GM21367 (cell line): Measurements from ENCODE around the gene OR52E5.
A peak's percentile ranks its signal among the peaks of the same experiment; 100 is the strongest.

Experiments
- ATAC-seq: cut with Tn5 transposase; IDR thresholded peaks from one replicate; pipeline ENCODE4 v1.9.1; 2021; ENCODE audit not compliant: unreplicated experiment

Gene OR52E5

DNA sequence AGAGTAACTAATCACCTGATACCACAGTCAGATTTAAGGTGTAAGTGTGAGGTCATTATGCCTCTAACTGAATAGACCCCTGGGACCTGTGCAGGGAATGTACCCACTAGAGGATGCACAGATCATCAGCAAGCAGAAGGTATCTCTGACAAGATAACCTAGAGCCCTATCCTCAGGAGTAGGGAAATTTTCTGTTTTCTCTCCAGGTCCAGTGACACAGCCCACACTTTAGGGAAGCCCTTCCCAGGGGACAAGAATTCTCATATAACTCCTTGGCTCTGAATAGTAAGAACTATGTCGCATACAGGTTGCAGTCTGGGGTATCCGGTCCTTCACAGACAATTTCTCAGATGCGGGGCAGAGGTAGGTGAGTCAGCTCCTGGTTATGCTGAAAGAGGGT is at the start of gene OR52E5:
Gene OR52E5 (plus strand): TSS at position 301 of the 400 bp plus-strand sequence. CDS start 7,569 bp downstream, outside the sequence.
- no peak for ATAC-seq

DNA sequence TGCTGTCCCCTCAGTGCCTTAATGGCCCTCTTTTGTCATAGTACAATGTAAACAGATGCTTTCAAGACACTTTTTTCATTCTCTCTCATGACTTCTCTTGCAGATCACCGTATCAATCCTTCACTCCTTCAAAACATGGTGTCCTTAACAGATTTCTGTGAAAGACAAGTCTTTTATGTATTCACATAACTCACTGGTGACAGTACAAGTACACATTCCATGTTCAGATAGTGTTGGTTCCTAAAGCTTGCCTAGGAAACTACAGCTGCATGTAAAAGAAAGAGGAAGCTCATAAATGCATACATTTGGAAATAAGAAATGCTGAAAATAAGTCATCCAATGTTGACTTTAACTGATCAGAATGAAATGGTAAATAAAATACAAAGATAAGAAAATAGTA is 46.3 kb upstream of the OR52E5 start:
- ATAC-seq: no peak

DNA sequence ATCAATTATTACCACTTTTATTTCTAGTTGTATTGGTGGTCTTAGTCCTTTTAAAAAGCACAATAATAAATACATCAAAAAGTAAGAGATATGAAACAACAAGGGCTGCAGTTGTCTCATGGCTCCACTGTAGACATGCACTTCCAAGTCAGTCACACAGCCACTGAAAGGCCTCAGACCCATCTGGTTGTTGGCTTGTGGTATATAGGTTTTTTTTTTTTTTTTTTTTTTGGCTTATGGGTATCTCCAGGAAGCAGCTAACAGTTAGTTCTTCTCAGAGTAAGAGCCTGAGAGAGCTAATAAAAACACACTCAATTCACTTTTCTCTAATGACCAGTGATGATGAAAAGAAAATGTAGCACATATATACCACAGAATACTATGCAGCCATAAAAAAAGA is 45.3 kb upstream of the OR52E5 start:
- ATAC-seq: no peak

- no peak for ATAC-seq
Measured at GRCh38 chr11:5851002-5851401, 42.0 kb upstream of the OR52E5 start.

- no peak for ATAC-seq
Measured at GRCh38 chr11:5857590-5857989, 35.4 kb upstream of the OR52E5 start, which contains the start of gene OR52E8. TSS of gene OR52E8 (minus strand) at chr11:5857690. CDS start at chr11:5857690, 0 bp downstream.

- no peak for ATAC-seq
Measured at GRCh38 chr11:5865826-5866225, 27.2 kb upstream of the OR52E5 start.

DNA sequence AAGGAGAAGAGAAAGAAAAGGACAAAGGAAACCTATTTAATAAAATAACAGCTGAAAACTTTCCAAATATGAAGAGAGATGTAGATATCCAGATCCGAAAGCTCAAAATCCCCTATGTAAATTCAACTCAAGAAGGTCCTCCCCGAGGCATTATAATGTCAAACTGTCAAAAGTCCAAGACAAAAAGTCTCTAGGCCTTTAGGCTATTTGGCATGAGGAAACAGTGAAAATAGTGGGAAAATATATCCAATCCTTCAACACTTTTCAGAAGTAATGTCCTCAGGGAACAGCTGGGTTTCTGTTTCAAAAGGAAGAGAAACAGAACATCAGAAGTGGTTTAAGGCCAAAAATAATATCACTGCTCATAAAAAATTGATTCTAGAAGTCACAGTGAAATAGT is 14.4 kb upstream of the OR52E5 start:
- ATAC-seq: no peak

GRCh38 chr11:5880329-5880728 is 12.7 kb upstream of the OR52E5 start, which contains the start of gene OR52E4:
TSS of gene OR52E4 (plus strand) at chr11:5880629. CDS start at chr11:5884293, 3,664 bp downstream.
- ATAC-seq: no peak

DNA sequence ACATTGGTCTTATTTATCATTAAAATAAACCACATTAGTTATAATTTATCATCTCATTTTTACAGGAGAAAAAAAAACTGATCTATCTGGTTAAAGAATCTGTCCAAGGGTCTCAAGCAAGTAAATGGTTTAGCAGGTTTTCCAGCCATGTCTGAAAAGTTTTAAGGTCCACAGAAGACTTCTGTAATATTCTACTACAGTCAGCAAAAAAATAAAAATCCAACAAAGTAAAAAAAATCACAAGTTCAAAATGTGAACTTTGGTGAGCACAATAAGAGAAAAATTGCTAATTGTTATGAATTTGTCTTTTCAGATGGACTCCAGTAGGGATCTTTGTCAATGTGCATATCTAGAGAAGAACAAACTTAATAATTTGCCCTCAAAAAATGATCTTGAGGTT is 11.3 kb upstream of the OR52E5 start:
- no peak for ATAC-seq

DNA sequence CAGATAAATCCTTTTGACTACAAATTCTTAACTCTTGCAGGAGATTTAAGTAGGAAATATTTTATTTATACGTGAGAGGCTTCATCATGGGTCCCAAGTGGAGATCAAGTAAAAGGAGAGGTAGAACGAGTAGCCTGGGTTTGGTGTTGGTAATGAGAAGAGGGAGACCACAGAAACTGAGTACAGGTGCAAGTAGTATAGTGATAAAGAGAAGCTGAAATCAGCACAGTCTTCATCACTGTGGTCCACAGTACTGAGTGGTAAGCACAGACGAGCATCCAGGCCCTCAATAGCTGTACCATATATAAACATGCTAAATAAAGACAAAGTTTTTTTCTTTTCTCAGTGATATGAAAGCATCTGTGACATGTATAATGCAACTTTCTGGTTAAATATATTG is 5.8 kb upstream of the OR52E5 start:
- ATAC-seq: no peak

- ATAC-seq: no peak
Measured at GRCh38 chr11:5887661-5888060, 5.3 kb upstream of the OR52E5 start.

- ATAC-seq: no peak
Measured at GRCh38 chr11:5891216-5891800, 1.7 kb upstream of the OR52E5 start.

- ATAC-seq: no peak
Measured at GRCh38 chr11:5899534-5899933, 6.5 kb downstream of the OR52E5 start.

- no peak for ATAC-seq
Measured at GRCh38 chr11:5910540-5910939, 17.5 kb downstream of the OR52E5 start.

GRCh38 chr11:5922749-5923426 is 29.9 kb downstream of the OR52E5 start:
- ATAC-seq: peak; percentile 83

- peak; percentile 53 for ATAC-seq
Measured at GRCh38 chr11:5923427-5923776, 30.4 kb downstream of the OR52E5 start.

- no peak for ATAC-seq
Measured at GRCh38 chr11:5923794-5924193, 30.8 kb downstream of the OR52E5 start.

DNA sequence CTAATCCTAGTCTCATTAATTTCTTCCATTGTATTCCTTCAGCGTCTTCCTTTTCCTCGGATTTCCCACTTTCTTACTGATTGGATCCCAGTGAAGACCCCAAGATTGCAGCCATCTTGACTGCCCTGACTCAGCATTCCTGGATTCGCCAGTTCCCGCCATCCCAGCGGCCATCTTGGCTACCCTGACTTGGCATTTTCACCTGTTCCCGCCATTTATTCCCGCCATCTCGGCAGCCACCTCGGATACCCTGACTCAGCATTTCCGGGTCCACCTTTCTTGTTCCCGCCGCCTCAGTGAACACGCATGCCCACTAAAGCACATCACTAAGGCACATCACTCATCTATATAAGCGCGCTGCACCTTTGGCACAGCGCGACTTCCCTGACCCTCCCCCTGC is 35.3 kb downstream of the OR52E5 start:
- no peak for ATAC-seq

DNA sequence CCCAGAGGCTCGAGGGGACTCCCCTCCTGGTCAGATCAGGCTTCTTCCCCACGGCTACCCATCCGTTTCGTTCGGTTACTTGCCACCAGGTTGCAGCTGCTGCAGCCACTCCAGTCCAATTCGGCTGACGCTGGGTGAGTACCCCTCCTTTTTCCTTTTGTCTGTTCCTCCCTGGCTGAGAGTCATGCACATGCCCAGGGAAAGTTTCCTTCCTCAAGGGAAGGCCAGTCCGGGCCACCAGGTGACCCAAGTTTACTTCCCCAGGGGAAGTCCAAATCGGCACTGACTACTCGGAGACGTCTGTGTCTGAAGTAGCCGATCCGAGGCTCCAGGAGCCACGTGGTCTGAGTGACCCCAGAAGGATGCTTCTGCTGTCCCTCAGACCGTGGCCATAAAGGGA is 35.8 kb downstream of the OR52E5 start:
- no peak for ATAC-seq

- no peak for ATAC-seq
Measured at GRCh38 chr11:5929571-5930368, 36.8 kb downstream of the OR52E5 start.

DNA sequence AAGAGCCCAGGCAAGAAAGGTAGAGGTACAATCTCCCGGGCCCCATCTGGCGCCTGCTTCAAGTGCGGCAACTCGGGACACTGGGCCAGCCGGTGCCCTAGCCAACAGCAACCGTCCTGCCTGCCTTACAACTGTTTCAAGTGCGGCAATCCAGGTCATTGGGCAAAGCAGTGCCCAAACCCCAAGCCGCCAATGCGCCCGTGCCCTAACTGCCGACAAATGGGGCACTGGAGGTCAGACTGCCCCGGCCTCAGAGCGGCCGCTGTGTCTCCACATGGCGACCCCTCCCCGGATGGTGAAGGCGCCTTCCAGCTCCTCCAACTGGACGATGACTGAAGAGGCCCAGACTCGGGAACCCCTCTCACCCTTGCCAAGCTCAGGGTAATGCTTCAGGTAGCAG is 37.6 kb downstream of the OR52E5 start:
- no peak for ATAC-seq

- ATAC-seq: no peak
Measured at GRCh38 chr11:5931061-5931460, 38.1 kb downstream of the OR52E5 start.
